Astrocyte (in vitro differentiated cells and primary cell): ENCODE data around the gene ENG. TPM values are rescaled to one million over a fixed set of nuclear protein-coding genes. Genes with fewer than 3 reads are reported as not detected.

Experiments used
- DNase-seq: peaks from one replicate; pipeline ENCODE4 v3.0.0-alpha.2; 2010; ENCODE audit warnings: low read depth
- FAIRE-seq: peaks from 2 replicates; lab custom pipeline; 2011; peaks lifted over from hg19 to GRCh38; lab: Jason Lieb, UNC
- H2AFZ ChIP-seq: 2 replicates; pipeline ENCODE4 v1.6.0; 2012; ENCODE audit warnings: low read depth, low read length, inconsistent platforms
- H3K27ac ChIP-seq: 2 replicates; pipeline ENCODE4 v1.5.1; 2011; ENCODE audit warnings: low read depth, low read length, inconsistent platforms
- H3K27me3 ChIP-seq: 2 replicates; pipeline ENCODE4 v1.6.0; 2011; ENCODE audit warnings: low read length, inconsistent platforms; ENCODE audit not compliant: insufficient read depth
- H3K36me3 ChIP-seq: 2 replicates; pipeline ENCODE4 v1.5.1; 2011; ENCODE audit warnings: low read length, inconsistent platforms; ENCODE audit not compliant: insufficient read depth
- H3K4me1 ChIP-seq: 2 replicates; pipeline ENCODE4 v1.5.1; 2011; ENCODE audit warnings: low read length, inconsistent platforms; ENCODE audit not compliant: insufficient read depth
- H3K4me2 ChIP-seq: 2 replicates; pipeline ENCODE4 v1.6.0; 2012; ENCODE audit warnings: low read length, inconsistent platforms
- H3K4me3 ChIP-seq: 2 replicates; pipeline ENCODE4 v1.5.1; 2011; ENCODE audit warnings: low read depth, mild to moderate bottlenecking, low read length, inconsistent platforms; ENCODE audit not compliant: insufficient read depth
- H3K79me2 ChIP-seq: 2 replicates; pipeline ENCODE4 v1.6.0; 2012; ENCODE audit warnings: mild to moderate bottlenecking, low read length, inconsistent platforms; ENCODE audit not compliant: insufficient read depth
- H3K9ac ChIP-seq: 2 replicates; pipeline ENCODE4 v1.6.0; 2012; ENCODE audit warnings: mild to moderate bottlenecking, low read length, inconsistent platforms
- H3K9me3 ChIP-seq: 2 replicates; pipeline ENCODE4 v1.5.1; 2012; ENCODE audit warnings: low read depth, mild to moderate bottlenecking, low read length, inconsistent platforms; ENCODE audit not compliant: insufficient read depth
- H4K20me1 ChIP-seq: 2 replicates; pipeline ENCODE4 v1.6.0; 2012; ENCODE audit warnings: low read length, inconsistent platforms; ENCODE audit not compliant: insufficient read depth
- H3K27ac Mint-ChIP-seq: one replicate; pipeline ENCODE4 v1.8.0; 2021; ENCODE audit warnings: mild to moderate bottlenecking, mixed read lengths; ENCODE audit not compliant: unreplicated experiment
- H3K27me3 Mint-ChIP-seq: one replicate; pipeline ENCODE4 v1.8.0; 2021; ENCODE audit warnings: low read depth, mixed read lengths; ENCODE audit not compliant: unreplicated experiment
- H3K36me3 Mint-ChIP-seq: one replicate; pipeline ENCODE4 v1.8.0; 2021; ENCODE audit warnings: low read depth, mixed read lengths; ENCODE audit not compliant: unreplicated experiment
- H3K4me1 Mint-ChIP-seq: one replicate; pipeline ENCODE4 v1.8.0; 2021; ENCODE audit warnings: low read depth, mixed read lengths; ENCODE audit not compliant: unreplicated experiment
- H3K4me3 Mint-ChIP-seq: one replicate; pipeline ENCODE4 v1.8.0; 2021; ENCODE audit warnings: mild to moderate bottlenecking, moderate library complexity, mixed read lengths; ENCODE audit not compliant: unreplicated experiment
- H3K9me3 Mint-ChIP-seq: one replicate; pipeline ENCODE4 v1.8.0; 2021; ENCODE audit warnings: mild to moderate bottlenecking, mixed read lengths; ENCODE audit not compliant: unreplicated experiment
- EZH2 ChIP-seq: IDR thresholded peaks from 2 replicates; pipeline ENCODE4 v1.6.1; 2012; ENCODE audit warnings: mild to moderate bottlenecking, low read length, inconsistent platforms; ENCODE audit not compliant: insufficient read depth
- total RNA-seq: library from RNA; stranded (reverse); gene quantifications from 2 replicates; pipeline ENCODE4 v1.2.1, GENCODE V29; 2021
- TF ChIP-seq, protein P1 (sequence below): IDR thresholded peaks from 2 replicates; pipeline ENCODE4 v1.5.1; 2011; ENCODE audit warnings: low read depth, mild to moderate bottlenecking, inconsistent platforms, low read length, moderate library complexity; ENCODE audit not compliant: insufficient read depth

Gene ENG
- total RNA-seq, 1 donor from 2014 or later = 1.2 TPM

- Histone ChIP-seq H3K4me2 (no peak overlapping the region), H2AFZ (no peak overlapping the region), H3K4me3 (no peak overlapping the region), H3K9me3 (no peaks in the 10 kb centered on the region), H3K27ac (no peak overlapping the region), H3K27me3 (no peaks in the 10 kb centered on the region), H3K9ac (no peak overlapping the region), H3K79me2 (peaks cover 31% of the 10 kb centered on the region), H4K20me1 (peaks cover 83% of the 10 kb centered on the region), H3K4me1 (peaks cover 16% of the 10 kb centered on the region), H3K36me3 (peaks cover 40% of the 10 kb centered on the region)
- no peak for DNase-seq
- no peaks in the 10 kb centered on the region for H3K27me3 Mint-ChIP-seq
- H3K4me1 Mint-ChIP-seq = peaks cover 13% of the 10 kb centered on the region
- FAIRE-seq = no peak
- H3K36me3 Mint-ChIP-seq = peaks cover 21% of the 10 kb centered on the region
- H3K9me3 Mint-ChIP-seq = no peaks in the 10 kb centered on the region
- TF ChIP-seq, protein P1, sequence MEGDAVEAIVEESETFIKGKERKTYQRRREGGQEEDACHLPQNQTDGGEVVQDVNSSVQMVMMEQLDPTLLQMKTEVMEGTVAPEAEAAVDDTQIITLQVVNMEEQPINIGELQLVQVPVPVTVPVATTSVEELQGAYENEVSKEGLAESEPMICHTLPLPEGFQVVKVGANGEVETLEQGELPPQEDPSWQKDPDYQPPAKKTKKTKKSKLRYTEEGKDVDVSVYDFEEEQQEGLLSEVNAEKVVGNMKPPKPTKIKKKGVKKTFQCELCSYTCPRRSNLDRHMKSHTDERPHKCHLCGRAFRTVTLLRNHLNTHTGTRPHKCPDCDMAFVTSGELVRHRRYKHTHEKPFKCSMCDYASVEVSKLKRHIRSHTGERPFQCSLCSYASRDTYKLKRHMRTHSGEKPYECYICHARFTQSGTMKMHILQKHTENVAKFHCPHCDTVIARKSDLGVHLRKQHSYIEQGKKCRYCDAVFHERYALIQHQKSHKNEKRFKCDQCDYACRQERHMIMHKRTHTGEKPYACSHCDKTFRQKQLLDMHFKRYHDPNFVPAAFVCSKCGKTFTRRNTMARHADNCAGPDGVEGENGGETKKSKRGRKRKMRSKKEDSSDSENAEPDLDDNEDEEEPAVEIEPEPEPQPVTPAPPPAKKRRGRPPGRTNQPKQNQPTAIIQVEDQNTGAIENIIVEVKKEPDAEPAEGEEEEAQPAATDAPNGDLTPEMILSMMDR = no peak
- no peak for TF ChIP-seq EZH2
- H3K27ac Mint-ChIP-seq = no peak overlapping the region
- no peak overlapping the region for H3K4me3 Mint-ChIP-seq
These were observed 61.9 kb downstream of the ENG start for GRCh38 chr9:127792417-127793031.

DNA sequence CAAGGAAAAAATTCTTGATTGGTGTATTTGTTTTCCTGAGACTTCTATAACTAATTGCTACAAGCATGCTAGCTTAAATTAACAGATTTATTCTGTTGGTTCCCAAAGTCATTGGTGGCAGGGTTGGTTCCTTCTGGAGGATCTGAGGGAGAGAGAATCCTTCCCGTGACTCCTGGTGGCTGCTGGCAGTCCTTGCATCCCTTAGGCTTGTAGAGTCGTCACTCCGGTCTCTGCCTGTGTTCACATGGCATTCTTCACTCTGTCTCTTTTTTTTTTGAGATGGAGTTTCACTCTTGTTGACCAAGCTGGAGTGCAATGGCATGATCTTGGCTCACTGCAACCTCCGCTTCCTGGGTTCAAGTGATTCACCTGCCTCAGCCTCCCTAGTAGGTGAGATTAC lies 63.4 kb downstream of the ENG start:
- TF ChIP-seq, protein P1 = no peak
- no peak for TF ChIP-seq EZH2
- H4K20me1 ChIP-seq = peaks cover 90% of the 10 kb centered on the region
- peaks cover 44% of the 10 kb centered on the region for H3K36me3 ChIP-seq
- DNase-seq = no peak
- FAIRE-seq = no peak
- H3K4me3 Mint-ChIP-seq = no peak overlapping the region
- H3K4me3 ChIP-seq = no peak overlapping the region
- no peaks in the 10 kb centered on the region for H3K27me3 ChIP-seq
- H3K9me3 Mint-ChIP-seq = no peaks in the 10 kb centered on the region
- H3K4me1 Mint-ChIP-seq = peaks cover 13% of the 10 kb centered on the region
- no peak overlapping the region for H3K4me2 ChIP-seq
- peaks cover 45% of the 10 kb centered on the region for H3K79me2 ChIP-seq
- H3K9me3 ChIP-seq = no peaks in the 10 kb centered on the region
- H3K9ac ChIP-seq = no peak overlapping the region
- peaks cover 11% of the 10 kb centered on the region for H3K4me1 ChIP-seq
- H3K27ac ChIP-seq = no peak overlapping the region
- no peak overlapping the region for H3K27ac Mint-ChIP-seq
- H3K27me3 Mint-ChIP-seq = no peaks in the 10 kb centered on the region
- no peak overlapping the region for H2AFZ ChIP-seq
- H3K36me3 Mint-ChIP-seq = peaks cover 26% of the 10 kb centered on the region
